GM21529 (cell line): ENCODE measurements around the gene PTPRA.
"Not testable (repeated sequence)": the region's sequence is repeated elsewhere in the genome, so short reads cannot be mapped to it uniquely, and the experiment has no call there.

Experiments used
- ATAC-seq: cut with Tn5 transposase; IDR thresholded peaks from one replicate; pipeline ENCODE4 v1.9.1; 2021; ENCODE audit not compliant: unreplicated experiment

PTPRA gene

GRCh38 chr20:3071610-3072529 lies 198.6 kb downstream of the PTPRA start, which contains the start of gene OXT:
Gene OXT (plus strand): TSS chr20:3071620. CDS start chr20:3071656, 36 bp downstream.
- no peak for ATAC-seq

DNA sequence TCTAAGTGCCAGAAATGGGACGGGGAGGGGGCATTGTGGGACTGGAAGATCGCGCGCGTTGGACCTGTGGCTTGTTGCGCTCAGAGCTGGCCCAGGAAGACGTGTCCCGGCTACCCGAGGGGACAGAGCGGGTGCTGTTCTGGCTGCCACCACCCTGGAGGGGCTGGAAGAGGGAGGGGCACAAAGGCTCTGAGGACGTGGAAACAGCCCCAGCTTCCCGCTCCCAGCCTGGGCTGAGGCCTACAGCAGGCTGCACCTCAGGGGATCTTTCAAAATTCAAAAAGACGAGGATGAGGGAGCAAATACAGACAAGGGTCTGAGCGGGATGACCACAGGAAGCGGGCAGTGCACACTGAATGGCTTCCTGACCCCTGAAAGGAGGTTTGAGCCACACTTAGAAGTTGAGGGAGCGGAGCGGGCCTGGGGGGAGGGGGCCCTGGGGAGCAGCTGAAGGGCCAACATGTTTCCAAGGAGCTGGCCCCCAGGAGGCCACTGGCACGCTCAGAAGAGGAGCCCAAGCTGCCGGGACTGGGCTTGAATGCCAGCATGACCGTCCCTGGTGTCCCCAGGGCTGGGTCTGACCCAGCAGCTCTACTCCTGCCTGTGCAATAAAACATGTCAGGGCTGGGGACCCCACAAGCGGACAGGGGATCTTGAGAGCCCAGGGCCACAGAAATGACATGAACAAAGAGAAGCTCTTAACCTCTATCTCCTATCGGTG lies 199.4 kb downstream of the PTPRA start:
- ATAC-seq = no peak

DNA sequence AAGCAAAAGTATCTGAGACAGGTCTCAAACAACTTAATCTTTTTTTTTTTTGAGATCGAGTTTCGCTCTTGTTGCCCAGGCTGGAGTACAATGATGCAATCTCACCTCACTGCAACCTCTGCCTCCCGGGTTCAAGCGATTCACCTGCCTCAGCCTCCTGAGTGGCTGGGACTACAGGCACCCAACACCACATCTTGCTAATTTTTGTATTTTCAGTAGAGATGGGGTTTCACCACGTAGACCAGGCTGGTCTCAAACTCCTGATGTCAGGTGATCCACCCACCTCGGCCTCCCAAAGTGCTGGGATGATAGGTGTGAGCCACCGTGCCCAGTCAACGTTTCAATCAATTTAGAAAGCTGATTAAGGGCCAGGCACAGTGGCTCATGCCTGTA lies 200.0 kb downstream of the PTPRA start:
- ATAC-seq = not testable (repeated sequence)

DNA sequence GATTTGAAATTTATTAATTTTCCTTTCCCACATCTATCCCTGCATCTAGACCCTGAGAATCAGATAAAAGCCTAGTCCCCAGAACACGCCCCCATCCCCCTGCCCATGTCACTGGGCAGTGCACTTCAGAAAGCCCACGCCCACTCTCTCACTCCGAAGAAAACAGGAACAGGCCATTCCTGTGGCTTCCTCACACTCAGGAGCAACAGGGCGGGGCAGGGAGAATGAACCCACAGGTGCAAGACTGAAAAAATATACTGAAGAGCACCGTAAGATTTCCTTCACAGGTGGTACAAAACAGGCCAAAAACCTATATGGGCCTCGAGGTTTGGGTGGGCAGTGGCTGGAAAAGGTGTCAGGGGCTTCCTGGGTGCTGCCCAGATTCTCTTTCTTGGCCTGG lies 201.5 kb downstream of the PTPRA start:
- no peak for ATAC-seq

GRCh38 chr20:3075315-3075714 lies 202.0 kb downstream of the PTPRA start:
- ATAC-seq = not testable (repeated sequence)

- ATAC-seq = no peak
Observed at GRCh38 chr20:3077618-3078134, 204.4 kb downstream of the PTPRA start.

DNA sequence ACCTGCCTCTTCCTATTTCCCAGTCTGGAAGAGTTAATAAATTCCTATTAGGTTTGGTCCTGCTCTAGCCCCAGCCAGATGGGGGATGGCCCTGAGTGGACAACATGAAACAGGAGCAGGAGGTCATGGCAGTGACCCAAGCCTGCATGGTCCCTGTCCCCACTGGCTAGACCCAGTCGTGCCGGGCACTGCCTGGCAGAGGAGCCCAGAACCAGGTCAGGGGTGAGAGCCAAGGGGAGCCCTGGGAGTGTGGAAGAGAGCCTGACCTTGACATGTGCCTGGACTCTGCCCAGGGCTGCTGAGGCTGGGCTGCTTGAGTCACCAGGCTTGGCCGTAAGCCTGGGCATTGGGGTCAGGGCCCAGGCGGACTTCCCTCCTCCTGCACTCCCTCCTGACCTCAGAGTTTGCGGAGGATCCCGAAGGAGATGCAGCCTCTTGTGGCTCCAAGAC lies 207.7 kb downstream of the PTPRA start:
- ATAC-seq = no peak

GRCh38 chr20:3081641-3082040 lies 208.4 kb downstream of the PTPRA start:
- no peak for ATAC-seq

DNA sequence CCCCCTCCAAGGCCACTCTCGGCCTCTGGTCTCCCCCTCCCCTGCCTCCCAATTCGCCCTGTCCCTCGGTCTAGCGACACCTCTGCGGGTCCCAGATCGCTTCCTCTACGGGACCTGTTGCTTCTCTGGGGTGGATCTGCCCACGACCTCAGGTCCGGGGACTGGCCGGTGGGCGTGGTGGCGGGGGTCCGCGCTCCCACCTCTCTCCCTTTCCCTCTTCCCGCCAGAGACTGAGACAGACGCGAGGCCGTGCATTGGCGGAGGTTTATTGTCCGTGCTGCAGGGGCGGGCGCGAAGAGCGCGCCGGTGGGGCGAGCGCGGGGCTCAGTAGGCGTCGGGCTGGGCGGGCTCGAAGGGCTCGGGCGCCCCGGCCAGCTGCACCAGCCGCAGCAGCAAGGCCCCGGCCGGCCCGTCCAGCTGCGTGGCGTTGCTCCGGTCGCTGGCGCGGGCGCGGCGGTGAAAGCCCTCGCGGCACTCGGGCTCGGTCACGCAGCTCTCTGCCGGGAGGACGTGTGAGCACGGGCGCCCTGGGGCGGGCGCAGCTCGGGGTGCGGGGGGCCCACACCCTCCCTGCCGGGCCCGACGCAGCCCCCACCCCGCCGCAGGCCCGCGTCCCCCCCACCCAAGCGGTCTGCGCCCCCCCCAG lies 209.1 kb downstream of the PTPRA start:
- no peak for ATAC-seq

- ATAC-seq = no peak
Observed at GRCh38 chr20:3082955-3083952, 210.0 kb downstream of the PTPRA start.

GRCh38 chr20:3084283-3084985 lies 211.2 kb downstream of the PTPRA start, which contains the start of gene AVP:
Gene AVP (minus strand): TSS chr20:3084724. CDS start chr20:3084674, 50 bp downstream.
- no peak for ATAC-seq

DNA sequence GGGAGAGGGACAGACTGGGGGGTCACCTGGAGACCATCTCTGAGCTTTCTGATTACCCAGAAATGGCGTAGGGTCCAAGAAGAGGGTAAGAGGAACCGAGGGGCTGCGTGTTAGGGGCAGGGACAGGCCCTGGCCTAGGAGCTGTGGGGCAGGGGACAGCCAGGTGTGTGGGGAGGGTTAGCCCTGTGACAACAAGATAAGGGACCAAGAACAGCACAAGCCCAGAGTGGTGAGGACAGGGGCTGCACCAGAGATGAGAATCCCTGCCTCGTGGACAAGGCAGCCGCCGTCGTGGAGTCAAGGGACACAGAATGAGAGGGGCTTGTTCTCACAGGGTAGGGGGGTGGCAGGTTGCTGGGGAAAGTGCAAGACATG lies 211.7 kb downstream of the PTPRA start:
- no peak for ATAC-seq

- no peak for ATAC-seq
Observed at GRCh38 chr20:3085571-3086072, 212.3 kb downstream of the PTPRA start.

DNA sequence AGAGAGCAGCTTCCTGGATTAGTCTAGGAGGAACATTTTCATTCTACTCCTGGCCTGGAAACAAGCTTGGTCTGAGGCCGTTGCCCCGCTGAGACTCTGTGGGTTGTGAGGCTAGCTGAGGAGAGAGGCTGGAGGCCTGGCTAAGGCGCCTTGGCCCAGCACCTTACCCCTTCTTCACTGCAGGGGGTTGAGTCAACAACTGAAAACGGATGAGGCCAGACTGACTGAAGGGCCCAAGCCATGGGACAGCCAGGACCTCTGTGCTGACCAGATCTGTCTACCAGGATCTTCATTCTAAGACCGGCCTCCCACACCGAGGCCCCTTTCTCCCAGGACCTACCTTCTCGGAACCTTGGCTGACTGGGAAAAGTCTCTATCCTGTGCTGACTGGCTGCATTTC lies 214.8 kb downstream of the PTPRA start:
- ATAC-seq = no peak
